B cell (primary cell): ENCODE data around the gene PPP1R15A. TPM values are rescaled to one million over a fixed set of nuclear protein-coding genes. Genes with fewer than 3 reads are reported as not detected.

Source experiments
- ATAC-seq: fragments of 200-7000 bp; cut with Tn5 transposase; one replicate; pipeline ENCODE4 v1.10.0; 2021; ENCODE audit warnings: low read depth, mild to moderate bottlenecking, moderate number of reproducible peaks, moderate library complexity
- CTCF ChIA-PET: fragments of 350-600 bp; sonication (Branson Sonifier 250); formaldehyde crosslinking; loops from one replicate; lab custom pipeline; 2021; ENCODE audit warnings: antibody characterized with exemption, inconsistent platforms; lab: Charles Lee
- POLR2A ChIA-PET: fragments of 350-600 bp; sonication (Branson Sonifier 250); formaldehyde crosslinking; loops from one replicate; lab custom pipeline; 2021; ENCODE audit warnings: antibody characterized with exemption; lab: Charles Lee
- DNase-seq: peaks from one replicate; pipeline ENCODE4 v3.0.0; 2013
- H2AFZ ChIP-seq: 2 replicates; pipeline ENCODE4 v1.6.1; 2012; ENCODE audit warnings: mild to moderate bottlenecking, low read depth, low read length; ENCODE audit not compliant: insufficient read depth, poor library complexity, severe bottlenecking
- H3K27ac ChIP-seq, 2 donors: 1 replicate in 1 of 2; 2 replicates in 1 of 2; pipeline ENCODE4 v1.5.1; 2012 to 2013; ENCODE audit warnings: low read length in 2 of 2, mild to moderate bottlenecking in 2 of 2, moderate library complexity in 1 of 2
- H3K27me3 ChIP-seq, 4 experiments: fragments of 200-600 bp in 1 of 4; sonication (generic) in 1 of 4; replicated peaks in 1 of 4; 1 replicate in 2 of 4; 2 replicates in 2 of 4; pipeline versions ENCODE4 v1.6.1 to v1.7.0; 2013 to 2016; ENCODE audit warnings: low read length in 3 of 4, mild to moderate bottlenecking in 2 of 4, mixed read lengths in 1 of 4, moderate library complexity in 1 of 4; ENCODE audit not compliant: insufficient read depth in 4 of 4, control insufficient read depth in 3 of 4; ENCODE audit errors: control extremely low read depth in 1 of 4
- H3K36me3 ChIP-seq, 2 experiments: replicated peaks in 1 of 2; 1 replicate in 1 of 2; 2 replicates in 1 of 2; pipeline versions ENCODE4 v1.6.1 to v1.7.1; 2013; ENCODE audit warnings: low read length in 1 of 2; ENCODE audit not compliant: insufficient read depth in 2 of 2, control insufficient read depth in 1 of 2; ENCODE audit errors: control extremely low read depth in 1 of 2, extremely low read depth in 1 of 2
- H3K4me1 ChIP-seq, 2 donors: fragments of 200-600 bp in 1 of 2; sonication (generic) in 1 of 2; 1 replicate in 1 of 2; 2 replicates in 1 of 2; pipeline versions ENCODE4 v1.5.1 to v1.6.1; 2013 to 2017; ENCODE audit warnings: low read length in 2 of 2; ENCODE audit not compliant: control insufficient read depth in 2 of 2, insufficient read depth in 2 of 2
- H3K4me2 ChIP-seq: replicated peaks from 2 replicates; pipeline ENCODE3; 2012; ENCODE audit warnings: mild to moderate bottlenecking, low read depth, low read length; ENCODE audit not compliant: poor library complexity, severe bottlenecking
- H3K4me3 ChIP-seq, 5 experiments: fragments of 200-600 bp in 1 of 5; sonication (generic) in 1 of 5; 1 replicate in 3 of 5; 2 replicates in 2 of 5; pipeline versions ENCODE4 v1.5.1 to v1.7.0; 2011 to 2016; ENCODE audit warnings: low read length in 4 of 5, mild to moderate bottlenecking in 4 of 5, low read depth in 2 of 5, control low read depth in 1 of 5, moderate library complexity in 1 of 5; ENCODE audit not compliant: insufficient read depth in 1 of 5; ENCODE audit errors: control extremely low read depth in 1 of 5, extremely low read depth in 1 of 5
- H3K79me2 ChIP-seq: fragments of 200-600 bp; sonication (generic); one replicate; pipeline ENCODE4 v1.6.0; 2016; ENCODE audit warnings: low read length; ENCODE audit not compliant: control insufficient read depth, insufficient read depth
- H3K9ac ChIP-seq: fragments of 200-600 bp; sonication (generic); 2 replicates; pipeline ENCODE4 v1.6.1; 2017; ENCODE audit warnings: mild to moderate bottlenecking, low read length, moderate library complexity
- H3K9me3 ChIP-seq, 3 donors: one replicate each; pipeline versions ENCODE4 v1.6.1 to v1.7.1; 2013; ENCODE audit warnings: low read length in 2 of 3; ENCODE audit not compliant: control insufficient read depth in 2 of 3, insufficient read depth in 1 of 3; ENCODE audit errors: control extremely low read depth in 1 of 3
- H4K20me1 ChIP-seq: 2 replicates; pipeline ENCODE4 v1.6.0; 2012; ENCODE audit warnings: mild to moderate bottlenecking, low read length; ENCODE audit not compliant: insufficient read depth, control insufficient read depth, poor library complexity, severe bottlenecking
- H3K27ac Mint-ChIP-seq: one replicate; pipeline ENCODE4 v1.8.0; 2021; ENCODE audit warnings: mixed read lengths
- H3K27me3 Mint-ChIP-seq: one replicate; pipeline ENCODE4 v1.8.0; 2021; ENCODE audit warnings: mixed read lengths
- H3K4me1 Mint-ChIP-seq: one replicate; pipeline ENCODE4 v1.8.0; 2021; ENCODE audit warnings: mixed read lengths
- H3K4me3 Mint-ChIP-seq: one replicate; pipeline ENCODE4 v1.8.0; 2021; ENCODE audit warnings: mixed read lengths
- H3K9me3 Mint-ChIP-seq: one replicate; pipeline ENCODE4 v1.8.0; 2022; ENCODE audit warnings: mixed read lengths; ENCODE audit not compliant: insufficient read depth
- CTCF ChIP-seq: fragments of 200-600 bp; IDR thresholded peaks from one replicate; pipeline ENCODE4 v1.8.0; 2022; ENCODE audit warnings: antibody characterized with exemption, mild to moderate bottlenecking
- EZH2 ChIP-seq: IDR thresholded peaks from 2 replicates; pipeline ENCODE4 v1.6.1; 2012; ENCODE audit warnings: borderline replicate concordance, low read depth, mild to moderate bottlenecking, moderate library complexity, low read length; ENCODE audit not compliant: insufficient read depth, poor library complexity, severe bottlenecking
- WGBS: methylation state at CpG from one replicate; pipeline ENCODE4 v1.1.5; 2013; ENCODE audit warnings: missing lambda C conversion rate; ENCODE audit not compliant: insufficient coverage; 5-methylcytosine and 5-hydroxymethylcytosine counted together
- intact Hi-C: fragments of 100-400 bp; cut with micrococcal nuclease; formaldehyde crosslinking; loops from one replicate; pipeline ENCODE4 v1.10.0; 2022
- polyA plus RNA-seq: library from polyadenylated mRNA; depleted of rRNA; stranded (reverse); fragments of >200 nt; gene quantifications from 2 replicates; pipeline ENCODE4 v1.2.3, GENCODE V29; 2012
- total RNA-seq, 2 donors: library from RNA; stranded (reverse); fragments of 120-200 nt in 1 of 2; gene quantifications; 1 replicate in 1 of 2; 2 replicates in 1 of 2; pipeline versions ENCODE4 v1.2.3 to v1.2.4, GENCODE V29; 2013 to 2022

The PPP1R15A gene
- total and polyA plus RNA-seq, 2 donors (not counting 1 experiment from before 2014, with no cell fraction given): 122 to 1,029 TPM

- Mint-ChIP-seq H3K27ac (no peak within 1 kb of the TSS), H3K9me3 (no peaks in the 10 kb centered on the region), H3K4me3 (no peak within 1 kb of the TSS), H3K27me3 (peaks cover 16% of the 10 kb centered on the region), H3K4me1 (peaks cover 8% of the 10 kb centered on the region)
- POLR2A ChIA-PET: no interaction called here
- H3K4me2 ChIP-seq: no peak within 1 kb of the TSS
- WGBS: 74% methylated on average over 6 of the region's 11 CpGs
- no peaks in the 10 kb centered on the region for H3K9me3 ChIP-seq
- H3K79me2 ChIP-seq: peaks cover 10% of the 10 kb centered on the region
- H4K20me1 ChIP-seq: peaks cover 10% of the 10 kb centered on the region
- no peak for DNase-seq
- peaks cover 3 to 8% of the 10 kb centered on the region in 2 donors for H3K4me1 ChIP-seq
- TF ChIP-seq EZH2: no peak
- TF ChIP-seq CTCF: no peak
- no peak within 1 kb of the TSS for H3K27ac ChIP-seq
- H3K27me3 ChIP-seq: peaks cover 0 to 7% (median 0%) of the 10 kb centered on the region in 4 experiments
- peaks cover 0 to 3% of the 10 kb centered on the region in 2 experiments for H3K36me3 ChIP-seq
- H2AFZ ChIP-seq: peak within 1 kb of the TSS; percentile 54
- no peak for ATAC-seq
- H3K4me3 ChIP-seq: no peak within 1 kb of the TSS
- no peak within 1 kb of the TSS for H3K9ac ChIP-seq
- CTCF ChIA-PET: interaction anchor here (0.6 kb wide), 1 partner anchor 26 kb away, joined by 3 read pairs; no protein-coding TSS in a partner anchor
- intact Hi-C loops: no loop called here
These were observed 3.9 kb upstream of the PPP1R15A start, which contains the start of gene PLEKHA4 for GRCh38 chr19:48868114-48868886. Gene PLEKHA4 (minus strand): TSS chr19:48868617. CDS start chr19:48867620, 997 bp downstream.

- Histone ChIP-seq H3K79me2 (peaks cover 27% of the 10 kb centered on the region), H3K4me2 (no peak overlapping the region), H3K9ac (no peak overlapping the region), H3K27ac (no peak overlapping the region), H3K9me3 (no peaks in the 10 kb centered on the region), H4K20me1 (peaks cover 27% of the 10 kb centered on the region), H3K4me3 (no peak overlapping the region), H3K27me3 (peaks cover 0 to 7% (median 0%) of the 10 kb centered on the region in 4 experiments), H3K36me3 (peaks cover 0 to 20% of the 10 kb centered on the region in 2 experiments), H3K4me1 (peaks cover 18 to 26% of the 10 kb centered on the region in 2 donors), H2AFZ (no peak overlapping the region)
- no peak for TF ChIP-seq EZH2
- no peak for TF ChIP-seq CTCF
- no peak overlapping the region for H3K4me3 Mint-ChIP-seq
- WGBS: 85% methylated on average over 7 of the region's 9 CpGs
- H3K27ac Mint-ChIP-seq: no peak overlapping the region
- DNase-seq: no peak
- ChIA-PET POLR2A (interaction anchor here (0.7 kb wide), 1 partner anchor 25 kb away, joined by 4 read pairs; no protein-coding TSS in a partner anchor), CTCF (interaction anchor here (0.6 kb wide), 1 partner anchor 23 kb away, joined by 4 read pairs; no protein-coding TSS in a partner anchor)
- peaks cover 16% of the 10 kb centered on the region for H3K27me3 Mint-ChIP-seq
- peaks cover 22% of the 10 kb centered on the region for H3K4me1 Mint-ChIP-seq
- H3K9me3 Mint-ChIP-seq: no peaks in the 10 kb centered on the region
- no peak for ATAC-seq
- intact Hi-C loops: no loop called here
These were observed 2.2 kb upstream of the PPP1R15A start for GRCh38 chr19:48870048-48870447.
